ENCODE results near the gene C20orf173. TPM values are rescaled to one million over a fixed set of nuclear protein-coding genes. Genes with fewer than 3 reads are reported as not detected.
A peak's percentile ranks its signal among the peaks of the same experiment; 100 is the strongest.

The C20orf173 gene
- total RNA-seq, 1 experiment from 2014 or later, result not detected

DNA sequence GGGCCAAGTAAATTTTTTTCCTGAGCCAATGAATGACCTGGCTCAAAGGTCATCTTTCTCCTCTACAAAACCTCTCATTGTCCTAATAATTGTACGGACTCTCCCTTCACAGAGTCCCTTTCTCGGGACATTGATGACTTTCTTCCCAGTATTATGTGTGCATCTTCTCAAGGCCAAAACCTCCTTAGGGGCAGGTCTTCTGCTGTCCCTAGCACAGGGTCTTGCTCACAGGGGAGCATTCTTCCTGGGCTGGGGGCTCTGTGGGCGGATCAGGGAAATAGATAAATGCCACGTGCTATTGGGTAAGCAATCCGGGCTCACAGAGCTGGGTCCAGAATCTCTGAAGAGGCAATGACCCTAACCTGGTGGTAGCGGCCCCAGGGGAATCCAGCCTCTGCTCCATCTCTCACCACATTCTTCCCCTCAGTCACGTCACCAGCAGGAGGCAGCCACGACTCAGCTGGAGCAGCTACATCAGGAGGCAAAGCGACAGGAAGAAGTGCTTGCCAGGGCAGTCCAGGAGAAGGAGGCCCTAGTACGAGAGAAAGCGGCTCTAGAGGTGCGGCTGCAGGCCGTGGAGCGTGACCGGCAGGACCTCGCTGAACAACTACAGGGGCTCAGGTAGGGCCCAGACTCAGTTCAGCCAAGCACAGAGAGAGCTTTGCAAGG lies 50.5 kb downstream of the C20orf173 start:
- peaks cover 30 to 46% of the 10 kb centered on the region in 2 experiments for H3K36me3 ChIP-seq (ENCODE audit: control insufficient read depth in 1 of 2, insufficient read depth in 2 of 2, low read length in 2 of 2)

More for the DNA sequence above, 50.5 kb downstream of the C20orf173 start:
- no TSS peak for BruUV-seq (replicated peaks)
- Histone ChIP-seq H3K79me2 (ENCODE audit: insufficient read depth, low read length) (no peaks in the 10 kb centered on the region), H3K9me3 (ENCODE audit: control insufficient read depth in 1 of 2, insufficient read depth in 1 of 2, low read depth in 1 of 2, low read length in 2 of 2) (0 out of 4 replicates have a peak, but pooled peaks cover 0 to 2% of the 10 kb centered on the region in 2 experiments), H3K9ac (ENCODE audit: low read length) (no peak overlapping the region), H3K27me3 (ENCODE audit: insufficient read depth, low read length) (no peaks in the 10 kb centered on the region), H3K4me2 (ENCODE audit: low read length) (no peak overlapping the region), H4K20me1 (ENCODE audit: insufficient read depth) (no peaks in the 10 kb centered on the region), H3K4me1 (ENCODE audit: control insufficient read depth in 1 of 2, insufficient read depth in 2 of 2, low read length in 2 of 2) (no peaks in the 10 kb centered on the region), H3K4me3 (replicated peaks in 1 of 2; ENCODE audit: low read depth in 1 of 2, low read length in 2 of 2) (no peak overlapping the region), H3K27ac (ENCODE audit: low read depth, low read length) (no peak overlapping the region), H3K9me2 (ENCODE audit: insufficient read depth) (no peaks in the 10 kb centered on the region), H2AFZ (ENCODE audit: low read depth, low read length, poor library complexity, severe bottlenecking) (no peak overlapping the region)
- RAD21 ChIA-PET (ENCODE audit: low non-redundant PET in 1 of 2, low total read pairs in 2 of 2, uncharacterized antibody in 2 of 2, unreplicated experiment in 2 of 2), result interaction anchor here in 1 of 2 experiments (0.7 kb wide), 1 partner anchor 468 kb away, joined by 3 read pairs; no protein-coding TSS in a partner anchor
- POLR2A ChIA-PET, result no interaction called here
- DNase-seq (ENCODE audit: low read depth, low spot score) (no peak), ATAC-seq (peak; percentile 62)
- TF ChIP-seq RAD21 (IDR thresholded peaks at IDR 0.05; ENCODE audit: low read depth) (peak; percentile 33; the same call in 1 of the 2 replicates), CBX3 (IDR thresholded peaks at IDR 0.05; ENCODE audit: low read depth) (no peak), JUND (IDR thresholded peaks at IDR 0.05) (no peak), EZH2 (IDR thresholded peaks at IDR 0.05) (no peak), YY1 (IDR thresholded peaks at IDR 0.05; ENCODE audit: extremely low read depth, insufficient replicate concordance, low read depth, low read length) (no peak), CTCF (IDR thresholded peaks at IDR 0.05 in 2 of 3, conservative IDR thresholded peaks at IDR 0.05 in 1 of 3; ENCODE audit: borderline replicate concordance in 1 of 3, insufficient read depth in 1 of 3, low read depth in 2 of 3, low read length in 2 of 3) (peak in 2 of 3 experiments; percentile 27; a peak in 2 of 6 replicates), EZH2phosphoT487 (IDR thresholded peaks at IDR 0.05; ENCODE audit: borderline replicate concordance) (no peak), EGR1 (IDR thresholded peaks at IDR 0.05; ENCODE audit: low read depth) (no peak), ZFX (IDR thresholded peaks at IDR 0.05) (no peak)
- TF ChIP-seq, protein P1, sequence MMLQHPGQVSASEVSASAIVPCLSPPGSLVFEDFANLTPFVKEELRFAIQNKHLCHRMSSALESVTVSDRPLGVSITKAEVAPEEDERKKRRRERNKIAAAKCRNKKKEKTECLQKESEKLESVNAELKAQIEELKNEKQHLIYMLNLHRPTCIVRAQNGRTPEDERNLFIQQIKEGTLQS (IDR thresholded peaks at IDR 0.05), result no peak
- CTCF ChIA-PET, result interaction anchor here (1.4 kb wide), 1 partner anchor 17 kb away, joined by 3 read pairs; no protein-coding TSS in a partner anchor
- intact Hi-C loops (cut with micrococcal nuclease), result no loop called here

Other genes with a start within 250 kb of the C20orf173 start
- gene EIF6, start 244.9 kb downstream of the C20orf173 start, total RNA-seq (2021; ENCODE audit: unreplicated experiment), result 209 TPM
- gene FAM83C, start 237.2 kb downstream of the C20orf173 start, total RNA-seq (2021; ENCODE audit: unreplicated experiment), result not detected
- 51.7 TPM for gene UQCC1, start 117.7 kb downstream of the C20orf173 start, total RNA-seq (2021; ENCODE audit: unreplicated experiment)
- gene GDF5, start 91.4 kb downstream of the C20orf173 start, total RNA-seq (2021; ENCODE audit: unreplicated experiment), result not detected
- gene CEP250, start 74.1 kb downstream of the C20orf173 start, total RNA-seq (2021; ENCODE audit: unreplicated experiment), result 42.3 TPM
- gene ERGIC3, start 12.4 kb upstream of the C20orf173 start, total RNA-seq (2021; ENCODE audit: unreplicated experiment), result 229 TPM
- 6.2 TPM for gene SPAG4, start 86.2 kb upstream of the C20orf173 start, total RNA-seq (2021; ENCODE audit: unreplicated experiment)
- gene CPNE1, start 135.2 kb upstream of the C20orf173 start, total RNA-seq (2021; ENCODE audit: unreplicated experiment), result 333 TPM
- gene RBM12, start 135.2 kb upstream of the C20orf173 start, total RNA-seq (2021; ENCODE audit: unreplicated experiment), result 110 TPM
- 33.9 TPM for gene NFS1, start 169.7 kb upstream of the C20orf173 start, total RNA-seq (2021; ENCODE audit: unreplicated experiment)
- gene ROMO1, start 169.8 kb upstream of the C20orf173 start, total RNA-seq (2021; ENCODE audit: unreplicated experiment), result 167 TPM
- 234 TPM for gene RBM39, start 212.6 kb upstream of the C20orf173 start, total RNA-seq (2021; ENCODE audit: unreplicated experiment)
- 40.8 TPM for gene PHF20, start 242.4 kb upstream of the C20orf173 start, total RNA-seq (2021; ENCODE audit: unreplicated experiment)

All from HCT116 (cell line).